SK-N-SH (cell line): ENCODE results near the gene LCN10.

Source experiments
- EP300 ChIP-seq, 2 experiments: IDR thresholded peaks; 2 replicates each; pipeline versions ENCODE4 v1.4.0 to v1.6.1; 2012; ENCODE audit warnings: borderline replicate concordance in 1 of 2, low read depth in 1 of 2, low read length in 1 of 2
- FOSL2 ChIP-seq: IDR thresholded peaks from 2 replicates; pipeline ENCODE4 v1.4.0; 2012; ENCODE audit warnings: low read depth, mild to moderate bottlenecking, moderate library complexity, borderline replicate concordance
- FOXM1 ChIP-seq: IDR thresholded peaks from 2 replicates; pipeline ENCODE4 v1.4.0; 2012; ENCODE audit warnings: low read depth, mild to moderate bottlenecking
- GATA2 ChIP-seq: sonication (generic); formaldehyde crosslinking; IDR thresholded peaks from 2 replicates; pipeline ENCODE4 v1.5.0; 2020; ENCODE audit warnings: mild to moderate bottlenecking, missing genetic modification reagents
- RAD21 ChIP-seq: IDR thresholded peaks from 2 replicates; pipeline ENCODE4 v1.6.1; 2012; ENCODE audit warnings: mild to moderate bottlenecking, low read length
- SIN3A ChIP-seq: IDR thresholded peaks from 2 replicates; pipeline ENCODE4 v1.6.1; 2012; ENCODE audit warnings: low read depth, mild to moderate bottlenecking, low read length, moderate library complexity, borderline replicate concordance
- SMC3 ChIP-seq: IDR thresholded peaks from 2 replicates; pipeline ENCODE4 v1.6.1; 2012; ENCODE audit warnings: low read depth, low read length, improper control_type of control experiment
- TAF1 ChIP-seq: IDR thresholded peaks from 2 replicates; pipeline ENCODE4 v1.6.1; 2012; ENCODE audit warnings: low read depth, mild to moderate bottlenecking, low read length, moderate library complexity, borderline replicate concordance
- YY1 ChIP-seq: IDR thresholded peaks from 2 replicates; pipeline ENCODE4 v1.4.0; 2012; ENCODE audit warnings: low read depth, mild to moderate bottlenecking
- TF ChIP-seq, protein P1 (sequence below): fragments of 200-600 bp; sonication (generic); IDR thresholded peaks from 2 replicates; pipeline ENCODE4 v1.6.1; 2017; ENCODE audit warnings: antibody characterized with exemption, mild to moderate bottlenecking, moderate library complexity

DNA sequence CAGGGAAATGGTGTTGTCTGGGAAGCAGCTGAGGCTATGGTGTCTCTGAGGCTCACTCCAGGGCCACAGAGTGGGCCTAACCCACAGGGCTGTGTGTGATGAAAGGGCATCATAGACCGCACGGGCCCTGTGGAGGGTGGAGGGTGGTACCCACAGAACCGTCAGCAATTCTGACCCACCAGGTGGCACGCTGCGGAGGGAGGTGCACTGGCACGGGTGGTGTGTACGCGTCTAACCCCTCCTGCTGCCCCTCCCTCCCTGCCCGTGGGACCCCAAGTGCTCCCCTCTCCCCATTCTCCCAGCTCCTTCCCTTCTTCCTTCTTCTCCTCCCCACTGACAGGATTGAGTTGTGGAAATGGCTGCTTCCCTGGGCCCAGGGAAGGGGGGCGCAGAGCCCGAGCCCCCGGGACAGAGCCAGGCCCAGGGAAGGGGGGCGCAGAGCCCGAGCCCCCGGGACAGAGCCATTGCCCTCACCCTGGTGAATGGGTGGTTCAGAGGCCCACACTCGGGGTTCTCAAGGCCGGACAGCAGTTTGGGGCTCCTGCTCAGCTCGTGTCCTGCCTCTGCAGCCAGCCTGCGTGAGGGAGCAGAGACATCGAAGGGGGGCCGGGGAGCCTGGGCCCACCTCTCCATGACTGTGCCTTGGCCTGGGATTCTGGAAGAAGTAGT, 6.8 kb downstream of the LCN10 start:
- TF ChIP-seq GATA2 (CRISPR knock-in tag) (no peak), TAF1 (no peak), SIN3A (no peak), EP300 (IDR thresholded peaks at IDR 0.05; ENCODE audit: borderline replicate concordance in 1 of 2, low read depth in 1 of 2, low read length in 1 of 2) (no peak), YY1 (no peak), FOXM1 (no peak), SMC3 (no peak), FOSL2 (no peak), RAD21 (no peak)
- TF ChIP-seq, protein P1, sequence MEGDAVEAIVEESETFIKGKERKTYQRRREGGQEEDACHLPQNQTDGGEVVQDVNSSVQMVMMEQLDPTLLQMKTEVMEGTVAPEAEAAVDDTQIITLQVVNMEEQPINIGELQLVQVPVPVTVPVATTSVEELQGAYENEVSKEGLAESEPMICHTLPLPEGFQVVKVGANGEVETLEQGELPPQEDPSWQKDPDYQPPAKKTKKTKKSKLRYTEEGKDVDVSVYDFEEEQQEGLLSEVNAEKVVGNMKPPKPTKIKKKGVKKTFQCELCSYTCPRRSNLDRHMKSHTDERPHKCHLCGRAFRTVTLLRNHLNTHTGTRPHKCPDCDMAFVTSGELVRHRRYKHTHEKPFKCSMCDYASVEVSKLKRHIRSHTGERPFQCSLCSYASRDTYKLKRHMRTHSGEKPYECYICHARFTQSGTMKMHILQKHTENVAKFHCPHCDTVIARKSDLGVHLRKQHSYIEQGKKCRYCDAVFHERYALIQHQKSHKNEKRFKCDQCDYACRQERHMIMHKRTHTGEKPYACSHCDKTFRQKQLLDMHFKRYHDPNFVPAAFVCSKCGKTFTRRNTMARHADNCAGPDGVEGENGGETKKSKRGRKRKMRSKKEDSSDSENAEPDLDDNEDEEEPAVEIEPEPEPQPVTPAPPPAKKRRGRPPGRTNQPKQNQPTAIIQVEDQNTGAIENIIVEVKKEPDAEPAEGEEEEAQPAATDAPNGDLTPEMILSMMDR: no peak
